HCT116 (cell line): ENCODE data around the gene RFX2. TPM values are rescaled to one million over a fixed set of nuclear protein-coding genes. Genes with fewer than 3 reads are reported as not detected.

ENCODE experiments used
- ATAC-seq: fragments of 200-7000 bp; cut with Tn5 transposase; 2 replicates; pipeline ENCODE4 v1.9.1; 2020; ENCODE audit warnings: mild to moderate bottlenecking, moderate library complexity
- BruUV-seq: library from RNA; stranded (reverse); fragments of 400-500 nt; replicated peaks from 2 replicates; lab custom pipeline; 2021; lab: Mats Ljungman, UMichigan
- CTCF ChIA-PET: fragments of 300-600 bp; sonication (Branson Sonifier 250); formaldehyde crosslinking; loops from one replicate; lab custom pipeline; 2021; ENCODE audit warnings: antibody characterized with exemption; lab: Charles Lee
- POLR2A ChIA-PET: fragments of 300-600, 350-600 bp; sonication (Branson Sonifier 250); formaldehyde crosslinking; loops from one replicate; lab custom pipeline; 2021; ENCODE audit warnings: antibody characterized with exemption; lab: Charles Lee
- RAD21 ChIA-PET, 2 experiments: fragments of 300-600 bp; sonication (Branson Sonifier 250); formaldehyde crosslinking; loops; one replicate each; lab custom pipeline; 2023; ENCODE audit warnings: low total read pairs in 2 of 2; ENCODE audit not compliant: uncharacterized antibody in 2 of 2, unreplicated experiment in 2 of 2, low non-redundant PET in 1 of 2; lab: Charles Lee
- DNase-seq: peaks from one replicate; pipeline ENCODE4 v3.0.0-alpha.2; 2010; ENCODE audit warnings: low read depth, low spot score
- H2AFZ ChIP-seq: fragments of 200-600 bp; shearing (Covaris generic), sonication (generic); 2 replicates; pipeline ENCODE4 v1.6.1; 2017; ENCODE audit warnings: low read depth, mixed run types, mixed read lengths, antibody characterized with exemption, low read length; ENCODE audit not compliant: poor library complexity, severe bottlenecking
- H3K27ac ChIP-seq: 2 replicates; pipeline ENCODE4 v1.5.1; 2012; ENCODE audit warnings: low read depth, low read length
- H3K27me3 ChIP-seq: fragments of 200-600 bp; sonication (generic); 2 replicates; pipeline ENCODE4 v1.6.1; 2016; ENCODE audit warnings: mixed run types, low read length, mixed read lengths; ENCODE audit not compliant: insufficient read depth
- H3K36me3 ChIP-seq, 2 experiments: fragments of 200-500 bp in 1 of 2; fragments of 200-600 bp in 1 of 2; sonication (Bioruptor generic) in 1 of 2; sonication (generic) in 1 of 2; 2 replicates each; pipeline versions ENCODE4 v1.5.1 to v1.6.1; 2014 to 2016; ENCODE audit warnings: low read length in 2 of 2, inconsistent platforms in 1 of 2, mixed read lengths in 1 of 2, mixed run types in 1 of 2; ENCODE audit not compliant: insufficient read depth in 2 of 2, control insufficient read depth in 1 of 2
- H3K4me1 ChIP-seq, 2 experiments: fragments of 200-600 bp in 1 of 2; sonication (generic) in 1 of 2; 2 replicates each; pipeline versions ENCODE4 v1.5.1 to v1.6.1; 2012 to 2017; ENCODE audit warnings: low read length in 2 of 2, inconsistent platforms in 1 of 2, mild to moderate bottlenecking in 1 of 2, mixed read lengths in 1 of 2, mixed run types in 1 of 2, moderate library complexity in 1 of 2; ENCODE audit not compliant: insufficient read depth in 2 of 2, control insufficient read depth in 1 of 2
- H3K4me2 ChIP-seq: fragments of 200-600 bp; sonication (generic); 2 replicates; pipeline ENCODE4 v1.6.1; 2017; ENCODE audit warnings: mixed run types, low read length, mixed read lengths
- H3K4me3 ChIP-seq, 2 experiments: fragments of 200-600 bp in 1 of 2; sonication (generic) in 1 of 2; replicated peaks in 1 of 2; 2 replicates each; pipeline ENCODE4 v1.5.1; 2011 to 2016; ENCODE audit warnings: low read length in 2 of 2, control low read depth in 1 of 2, low read depth in 1 of 2, mild to moderate bottlenecking in 1 of 2, mixed read lengths in 1 of 2, mixed run types in 1 of 2
- H3K79me2 ChIP-seq: fragments of 200-600 bp; sonication (generic); 2 replicates; pipeline ENCODE4 v1.6.1; 2017; ENCODE audit warnings: mild to moderate bottlenecking, mixed run types, low read length, moderate library complexity, mixed read lengths; ENCODE audit not compliant: insufficient read depth
- H3K9ac ChIP-seq: fragments of 200-600 bp; sonication (generic); 2 replicates; pipeline ENCODE4 v1.6.1; 2016; ENCODE audit warnings: low read length, mixed read lengths
- H3K9me2 ChIP-seq: fragments of 200-600 bp; sonication (generic), shearing (Covaris generic); 2 replicates; pipeline ENCODE4 v1.6.1; 2017; ENCODE audit warnings: mixed run types, mild to moderate bottlenecking, moderate library complexity; ENCODE audit not compliant: insufficient read depth
- H3K9me3 ChIP-seq, 2 experiments: fragments of 200-500 bp in 1 of 2; fragments of 200-600 bp in 1 of 2; sonication (Bioruptor generic) in 1 of 2; sonication (generic) in 1 of 2; 2 replicates each; pipeline ENCODE4 v1.6.1; 2014 to 2017; ENCODE audit warnings: low read length in 2 of 2, mixed read lengths in 2 of 2, inconsistent platforms in 1 of 2, low read depth in 1 of 2, mild to moderate bottlenecking in 1 of 2, mixed run types in 1 of 2, moderate library complexity in 1 of 2; ENCODE audit not compliant: control insufficient read depth in 1 of 2, insufficient read depth in 1 of 2
- H4K20me1 ChIP-seq: fragments of 200-600 bp; sonication (generic), shearing (Covaris generic); 2 replicates; pipeline ENCODE4 v1.6.1; 2017; ENCODE audit warnings: mixed run types, mild to moderate bottlenecking, moderate library complexity; ENCODE audit not compliant: insufficient read depth
- CTCF ChIP-seq, 3 experiments: fragments of 200-600 bp in 1 of 3; sonication (generic) in 1 of 3; IDR thresholded peaks in 2 of 3; conservative IDR thresholded peaks in 1 of 3; 2 replicates each; pipeline ENCODE4 v1.5.1; 2012 to 2017; ENCODE audit warnings: low read depth in 2 of 3, low read length in 2 of 3, antibody characterized with exemption in 1 of 3, borderline replicate concordance in 1 of 3, control low read depth in 1 of 3, mild to moderate bottlenecking in 1 of 3, mixed read lengths in 1 of 3, mixed run types in 1 of 3, moderate library complexity in 1 of 3; ENCODE audit not compliant: insufficient read depth in 1 of 3
- ELF1 ChIP-seq: IDR thresholded peaks from 2 replicates; pipeline ENCODE4 v1.6.1; 2012; ENCODE audit warnings: low read depth, borderline replicate concordance
- YY1 ChIP-seq: IDR thresholded peaks from 2 replicates; pipeline ENCODE4 v1.6.1; 2011; ENCODE audit warnings: low read length, low read depth, moderate library complexity, mild to moderate bottlenecking; ENCODE audit not compliant: insufficient replicate concordance; ENCODE audit errors: extremely low read depth
- ZFX ChIP-seq: fragments of 450-650 bp; IDR thresholded peaks from 2 replicates; pipeline ENCODE4 v1.6.1; 2017
- intact Hi-C: fragments of 100-400 bp; cut with micrococcal nuclease; formaldehyde crosslinking; loops from 2 replicates; pipeline ENCODE4 v1.10.0; 2022
- total RNA-seq: library from RNA; stranded (reverse); gene quantifications from one replicate; pipeline ENCODE4 v1.2.1, GENCODE V29; 2021; ENCODE audit not compliant: unreplicated experiment

RFX2 gene
- total RNA-seq, 1 experiment from 2014 or later = 13.7 TPM

- TF ChIP-seq CTCF (IDR thresholded peaks at IDR 0.05 in 2 of 3, conservative IDR thresholded peaks at IDR 0.05 in 1 of 3; ENCODE audit: borderline replicate concordance in 1 of 3, insufficient read depth in 1 of 3, low read depth in 2 of 3, low read length in 2 of 3) = no peak
- no peak for TF ChIP-seq YY1
Measured at GRCh38 chr19:6041071-6041470, 69.2 kb downstream of the RFX2 start (continued).

GRCh38 chr19:6039566-6040225 is 70.6 kb downstream of the RFX2 start:
- no peaks in the 10 kb centered on the region for H3K79me2 ChIP-seq
- BruUV-seq = no TSS peak
- H4K20me1 ChIP-seq = no peaks in the 10 kb centered on the region
- H3K27me3 ChIP-seq = no peaks in the 10 kb centered on the region
- no peak for ATAC-seq
- ChIA-PET POLR2A (no interaction called here), RAD21 (no interaction called here), CTCF (no interaction called here)
- no peaks in the 10 kb centered on the region for H3K9me2 ChIP-seq
- TF ChIP-seq ELF1 (no peak), ZFX (no peak), YY1 (no peak)
- H3K9ac ChIP-seq = no peak overlapping the region
- no peaks in the 10 kb centered on the region for H3K4me1 ChIP-seq
- intact Hi-C loops = no loop called here
- H3K36me3 ChIP-seq = no peaks in the 10 kb centered on the region
- H3K9me3 ChIP-seq = no peaks in the 10 kb centered on the region
- DNase-seq = no peak
- no peak overlapping the region for H3K4me3 ChIP-seq
- no peak overlapping the region for H2AFZ ChIP-seq
- no peak overlapping the region for H3K4me2 ChIP-seq
- no peak overlapping the region for H3K27ac ChIP-seq
